NCI-H524 treated with DMSO at 0.1 percent for 48 hours (cell line): ENCODE data around the gene TRIM27.
"Not testable (repeated sequence)": the region's sequence is repeated elsewhere in the genome, so short reads cannot be mapped to it uniquely, and the experiment has no call there.

ENCODE experiments used
- DNase-seq: peaks from one replicate; lab custom pipeline; 2025; lab: John Stamatoyannopoulos, UW

TRIM27 gene

GRCh38 chr6:28943223-28943556, 19.4 kb upstream of the TRIM27 start:
- DNase-seq, result no peak

GRCh38 chr6:28941684-28942448, 18.1 kb upstream of the TRIM27 start:
- peak; percentile 73 for DNase-seq

GRCh38 chr6:28940858-28941683, 17.3 kb upstream of the TRIM27 start:
- DNase-seq, result peak; percentile 58

GRCh38 chr6:28940294-28940857, 16.6 kb upstream of the TRIM27 start:
- DNase-seq, result peak; percentile 53

DNA sequence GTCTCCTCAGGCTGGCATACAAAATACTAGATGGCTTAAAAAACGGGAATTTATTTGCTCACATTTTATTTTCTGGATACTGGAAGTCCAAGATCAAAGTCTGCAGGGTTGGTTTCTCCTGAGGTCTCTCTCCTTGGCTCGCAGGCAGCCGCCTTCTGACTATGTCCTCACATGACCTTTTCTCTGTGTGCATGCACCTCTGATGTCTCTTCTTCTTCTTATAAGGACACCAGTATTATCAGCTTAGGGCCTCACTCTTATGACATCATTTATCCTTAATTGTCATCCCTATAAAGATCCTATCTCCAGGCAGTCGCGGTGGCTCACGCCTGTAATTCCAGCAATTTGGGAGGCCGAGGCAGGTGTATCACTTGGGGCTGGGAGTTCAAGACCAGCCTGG, 9.3 kb upstream of the TRIM27 start:
- DNase-seq, result no peak

GRCh38 chr6:28929887-28930620, 6.3 kb upstream of the TRIM27 start:
- DNase-seq, result no peak

DNA sequence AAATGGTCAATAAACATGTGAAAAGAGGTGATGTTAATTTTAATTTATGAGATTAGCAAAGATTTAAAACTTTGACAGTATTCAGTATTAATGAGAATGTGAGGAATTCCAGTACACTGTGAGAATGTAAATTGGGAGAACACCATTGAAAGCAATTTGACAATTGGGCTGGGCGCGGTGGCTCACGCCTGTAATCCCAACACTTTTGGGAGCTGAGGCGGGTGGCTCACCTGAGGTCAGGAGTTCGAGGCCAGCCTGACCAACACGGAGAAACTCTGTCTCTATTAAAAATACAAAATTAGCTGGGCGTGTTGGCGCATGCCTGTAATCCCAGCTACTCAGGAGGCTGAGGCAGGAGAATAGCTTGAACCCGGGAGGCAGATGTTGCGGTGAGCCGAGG, 5.6 kb upstream of the TRIM27 start:
- DNase-seq, result not testable (repeated sequence)

GRCh38 chr6:28927846-28928245, 4.1 kb upstream of the TRIM27 start:
- no peak for DNase-seq

GRCh38 chr6:28922821-28923317, 916 bp downstream of the TRIM27 start:
- DNase-seq, result no peak

- DNase-seq, result no peak
These were observed 1.6 kb downstream of the TRIM27 start for GRCh38 chr6:28922004-28922820.

- no peak for DNase-seq
These were observed 3.5 kb downstream of the TRIM27 start for GRCh38 chr6:28920281-28920680.

- DNase-seq, result no peak
These were observed 8.8 kb downstream of the TRIM27 start for GRCh38 chr6:28914941-28915340.

- DNase-seq, result no peak
These were observed 12.7 kb downstream of the TRIM27 start for GRCh38 chr6:28910901-28911690.

DNA sequence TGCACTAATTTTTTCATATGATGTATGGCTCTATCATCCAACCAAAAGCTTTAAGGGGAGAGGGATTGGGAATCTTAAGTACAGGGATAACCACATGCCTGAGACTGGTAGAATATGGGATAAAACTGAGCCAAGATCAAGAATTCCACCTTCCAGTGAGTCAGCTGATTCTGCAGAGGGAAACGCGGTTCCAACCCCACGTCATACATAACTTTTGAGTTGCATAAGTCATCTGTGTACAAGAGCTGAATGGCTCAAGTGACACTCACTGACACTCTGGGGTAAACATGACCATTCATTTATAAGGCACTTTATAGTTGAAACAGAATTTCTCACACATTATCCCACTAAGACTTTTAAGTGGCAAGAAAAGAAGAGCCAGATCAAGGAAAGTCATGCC, 16.4 kb downstream of the TRIM27 start:
- no peak for DNase-seq

DNA sequence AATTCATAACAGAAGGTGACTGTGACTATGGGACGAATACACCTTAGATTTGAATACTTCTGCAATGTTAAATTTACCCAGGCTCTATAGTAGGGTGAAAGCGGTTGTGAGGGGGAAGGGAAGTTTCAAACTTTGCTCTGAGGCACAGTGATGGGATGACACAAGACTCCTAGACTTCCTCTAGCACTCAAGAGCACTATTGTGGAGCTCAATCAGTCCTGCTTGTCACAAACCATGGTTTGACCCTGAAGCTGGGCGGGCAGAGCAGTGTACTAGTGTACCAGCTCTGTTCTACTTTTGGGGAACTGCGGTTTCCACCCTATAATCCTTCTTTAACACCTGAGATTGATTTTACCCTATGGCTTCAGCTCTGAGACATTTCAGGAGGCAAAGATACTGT, 17.1 kb downstream of the TRIM27 start:
- DNase-seq, result no peak

GRCh38 chr6:28903686-28904085, 20.1 kb downstream of the TRIM27 start:
- DNase-seq, result no peak

DNA sequence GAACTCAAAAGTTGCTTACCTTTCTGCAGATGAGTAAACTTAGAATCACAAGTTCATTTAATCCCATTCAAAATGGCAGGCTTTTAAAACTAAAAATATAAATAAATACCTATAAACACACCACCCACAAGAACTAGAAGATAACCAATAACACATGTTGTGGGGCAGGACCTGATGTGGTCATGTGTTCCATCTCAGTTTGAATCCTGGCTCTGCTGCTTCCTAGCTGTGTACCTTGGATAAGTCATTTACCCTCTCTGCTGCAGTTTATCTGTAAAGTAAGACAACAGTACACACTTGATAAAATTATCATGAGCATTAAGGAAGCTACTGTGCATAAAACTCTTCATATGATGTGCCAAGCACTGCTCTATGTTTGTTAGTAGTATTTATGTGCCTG, 22.0 kb downstream of the TRIM27 start:
- DNase-seq, result no peak

GRCh38 chr6:28900577-28901256, 23.1 kb downstream of the TRIM27 start:
- DNase-seq, result no peak

- no peak for DNase-seq
These were observed 25.1 kb downstream of the TRIM27 start for GRCh38 chr6:28898710-28898965.

- no peak for DNase-seq
These were observed 26.4 kb downstream of the TRIM27 start for GRCh38 chr6:28897369-28897745.
